ENCODE data around the gene HNRNPDL. TPM values are rescaled to one million over a fixed set of nuclear protein-coding genes. Genes with fewer than 3 reads are reported as not detected.

Gene HNRNPDL
- total and polyA plus RNA-seq, 2 experiments from 2014 or later, result 243 to 354 TPM

GRCh38 chr4:82373486-82373815 lies 56.8 kb downstream of the HNRNPDL start:
- H3K4me1 ChIP-seq (ENCODE audit: insufficient read depth), result peaks cover 30% of the 10 kb centered on the region
- no peak for DNase-seq (ENCODE audit: low spot score)
- no peaks in the 10 kb centered on the region for H3K27me3 ChIP-seq (ENCODE audit: insufficient read depth)
- H3K4me2 ChIP-seq, result peak overlapping the region; percentile 97
- peaks cover 25% of the 10 kb centered on the region for H3K27me3 Mint-ChIP-seq (ENCODE audit: insufficient read depth, low read depth, poor library complexity)
- peak overlapping the region; percentile 98 for H3K4me3 Mint-ChIP-seq
- peaks cover 13% of the 10 kb centered on the region; the same call in 2 of the 3 replicates for H3K9me3 Mint-ChIP-seq
- no peaks in the 10 kb centered on the region; the same call in 1 of the 2 replicates for H3F3A ChIP-seq (replicated peaks; ENCODE audit: low read depth)
- no peak for TF ChIP-seq CREB1 (CRISPR knock-in tag; IDR thresholded peaks at IDR 0.05; ENCODE audit: low read depth)
- TF ChIP-seq EZH2phosphoT487 (IDR thresholded peaks at IDR 0.05; ENCODE audit: unreplicated experiment), result no peak
- TF ChIP-seq EZH2 (IDR thresholded peaks at IDR 0.05; ENCODE audit: low read depth, unreplicated experiment), result no peak
- no peak for TF ChIP-seq JUNB (IDR thresholded peaks at IDR 0.05; ENCODE audit: unreplicated experiment)
- no peak for TF ChIP-seq ZNF114 (CRISPR knock-in tag; IDR thresholded peaks at IDR 0.05)
- no peak for TF ChIP-seq POLR2AphosphoS5 (IDR thresholded peaks at IDR 0.05; ENCODE audit: low read depth)
- no peak for TF ChIP-seq STAT1 (IDR thresholded peaks at IDR 0.05; ENCODE audit: unreplicated experiment)
- TF ChIP-seq, protein P1, sequence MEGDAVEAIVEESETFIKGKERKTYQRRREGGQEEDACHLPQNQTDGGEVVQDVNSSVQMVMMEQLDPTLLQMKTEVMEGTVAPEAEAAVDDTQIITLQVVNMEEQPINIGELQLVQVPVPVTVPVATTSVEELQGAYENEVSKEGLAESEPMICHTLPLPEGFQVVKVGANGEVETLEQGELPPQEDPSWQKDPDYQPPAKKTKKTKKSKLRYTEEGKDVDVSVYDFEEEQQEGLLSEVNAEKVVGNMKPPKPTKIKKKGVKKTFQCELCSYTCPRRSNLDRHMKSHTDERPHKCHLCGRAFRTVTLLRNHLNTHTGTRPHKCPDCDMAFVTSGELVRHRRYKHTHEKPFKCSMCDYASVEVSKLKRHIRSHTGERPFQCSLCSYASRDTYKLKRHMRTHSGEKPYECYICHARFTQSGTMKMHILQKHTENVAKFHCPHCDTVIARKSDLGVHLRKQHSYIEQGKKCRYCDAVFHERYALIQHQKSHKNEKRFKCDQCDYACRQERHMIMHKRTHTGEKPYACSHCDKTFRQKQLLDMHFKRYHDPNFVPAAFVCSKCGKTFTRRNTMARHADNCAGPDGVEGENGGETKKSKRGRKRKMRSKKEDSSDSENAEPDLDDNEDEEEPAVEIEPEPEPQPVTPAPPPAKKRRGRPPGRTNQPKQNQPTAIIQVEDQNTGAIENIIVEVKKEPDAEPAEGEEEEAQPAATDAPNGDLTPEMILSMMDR (conservative IDR thresholded peaks at IDR 0.05; ENCODE audit: low read depth in 2 of 2), result no peak
- TF ChIP-seq, protein P2, sequence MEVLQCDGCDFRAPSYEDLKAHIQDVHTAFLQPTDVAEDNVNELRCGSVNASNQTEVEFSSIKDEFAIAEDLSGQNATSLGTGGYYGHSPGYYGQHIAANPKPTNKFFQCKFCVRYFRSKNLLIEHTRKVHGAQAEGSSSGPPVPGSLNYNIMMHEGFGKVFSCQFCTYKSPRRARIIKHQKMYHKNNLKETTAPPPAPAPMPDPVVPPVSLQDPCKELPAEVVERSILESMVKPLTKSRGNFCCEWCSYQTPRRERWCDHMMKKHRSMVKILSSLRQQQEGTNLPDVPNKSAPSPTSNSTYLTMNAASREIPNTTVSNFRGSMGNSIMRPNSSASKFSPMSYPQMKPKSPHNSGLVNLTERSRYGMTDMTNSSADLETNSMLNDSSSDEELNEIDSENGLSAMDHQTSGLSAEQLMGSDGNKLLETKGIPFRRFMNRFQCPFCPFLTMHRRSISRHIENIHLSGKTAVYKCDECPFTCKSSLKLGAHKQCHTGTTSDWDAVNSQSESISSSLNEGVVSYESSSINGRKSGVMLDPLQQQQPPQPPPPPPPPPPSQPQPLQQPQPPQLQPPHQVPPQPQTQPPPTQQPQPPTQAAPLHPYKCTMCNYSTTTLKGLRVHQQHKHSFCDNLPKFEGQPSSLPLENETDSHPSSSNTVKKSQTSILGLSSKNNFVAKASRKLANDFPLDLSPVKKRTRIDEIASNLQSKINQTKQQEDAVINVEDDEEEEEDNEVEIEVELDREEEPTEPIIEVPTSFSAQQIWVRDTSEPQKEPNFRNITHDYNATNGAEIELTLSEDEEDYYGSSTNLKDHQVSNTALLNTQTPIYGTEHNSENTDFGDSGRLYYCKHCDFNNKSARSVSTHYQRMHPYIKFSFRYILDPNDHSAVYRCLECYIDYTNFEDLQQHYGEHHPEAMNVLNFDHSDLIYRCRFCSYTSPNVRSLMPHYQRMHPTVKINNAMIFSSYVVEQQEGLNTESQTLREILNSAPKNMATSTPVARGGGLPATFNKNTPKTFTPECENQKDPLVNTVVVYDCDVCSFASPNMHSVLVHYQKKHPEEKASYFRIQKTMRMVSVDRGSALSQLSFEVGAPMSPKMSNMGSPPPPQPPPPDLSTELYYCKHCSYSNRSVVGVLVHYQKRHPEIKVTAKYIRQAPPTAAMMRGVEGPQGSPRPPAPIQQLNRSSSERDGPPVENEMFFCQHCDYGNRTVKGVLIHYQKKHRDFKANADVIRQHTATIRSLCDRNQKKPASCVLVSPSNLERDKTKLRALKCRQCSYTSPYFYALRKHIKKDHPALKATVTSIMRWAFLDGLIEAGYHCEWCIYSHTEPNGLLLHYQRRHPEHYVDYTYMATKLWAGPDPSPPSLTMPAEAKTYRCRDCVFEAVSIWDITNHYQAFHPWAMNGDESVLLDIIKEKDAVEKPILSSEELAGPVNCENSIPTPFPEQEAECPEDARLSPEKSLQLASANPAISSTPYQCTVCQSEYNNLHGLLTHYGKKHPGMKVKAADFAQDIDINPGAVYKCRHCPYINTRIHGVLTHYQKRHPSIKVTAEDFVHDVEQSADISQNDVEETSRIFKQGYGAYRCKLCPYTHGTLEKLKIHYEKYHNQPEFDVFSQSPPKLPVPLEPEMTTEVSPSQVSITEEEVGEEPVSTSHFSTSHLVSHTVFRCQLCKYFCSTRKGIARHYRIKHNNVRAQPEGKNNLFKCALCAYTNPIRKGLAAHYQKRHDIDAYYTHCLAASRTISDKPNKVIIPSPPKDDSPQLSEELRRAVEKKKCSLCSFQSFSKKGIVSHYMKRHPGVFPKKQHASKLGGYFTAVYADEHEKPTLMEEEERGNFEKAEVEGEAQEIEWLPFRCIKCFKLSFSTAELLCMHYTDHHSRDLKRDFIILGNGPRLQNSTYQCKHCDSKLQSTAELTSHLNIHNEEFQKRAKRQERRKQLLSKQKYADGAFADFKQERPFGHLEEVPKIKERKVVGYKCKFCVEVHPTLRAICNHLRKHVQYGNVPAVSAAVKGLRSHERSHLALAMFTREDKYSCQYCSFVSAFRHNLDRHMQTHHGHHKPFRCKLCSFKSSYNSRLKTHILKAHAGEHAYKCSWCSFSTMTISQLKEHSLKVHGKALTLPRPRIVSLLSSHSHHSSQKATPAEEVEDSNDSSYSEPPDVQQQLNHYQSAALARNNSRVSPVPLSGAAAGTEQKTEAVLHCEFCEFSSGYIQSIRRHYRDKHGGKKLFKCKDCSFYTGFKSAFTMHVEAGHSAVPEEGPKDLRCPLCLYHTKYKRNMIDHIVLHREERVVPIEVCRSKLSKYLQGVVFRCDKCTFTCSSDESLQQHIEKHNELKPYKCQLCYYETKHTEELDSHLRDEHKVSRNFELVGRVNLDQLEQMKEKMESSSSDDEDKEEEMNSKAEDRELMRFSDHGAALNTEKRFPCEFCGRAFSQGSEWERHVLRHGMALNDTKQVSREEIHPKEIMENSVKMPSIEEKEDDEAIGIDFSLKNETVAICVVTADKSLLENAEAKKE (CRISPR knock-in tag; IDR thresholded peaks at IDR 0.05), result no peak
- peak overlapping the region; percentile 89 for H3K4me3 ChIP-seq
- H3K4me1 Mint-ChIP-seq, result peaks cover 33% of the 10 kb centered on the region
- H3K36me3 Mint-ChIP-seq (ENCODE audit: low read depth), result peaks cover 66% of the 10 kb centered on the region
- peaks cover 40% of the 10 kb centered on the region for H4K20me1 ChIP-seq (replicated peaks; ENCODE audit: insufficient read depth)
- peak overlapping the region; percentile 100 for H3K27ac Mint-ChIP-seq
- H3K27ac ChIP-seq (ENCODE audit: low read depth), result peak overlapping the region; percentile 97
- ATAC-seq, result peak; percentile 4
- H3K36me3 ChIP-seq (ENCODE audit: insufficient read depth), result peaks cover 21% of the 10 kb centered on the region; the same call in 1 of the 2 replicates
- H2AFZ ChIP-seq, result no peak overlapping the region; the same call in 1 of the 2 replicates
- no peaks in the 10 kb centered on the region for H3K9me2 ChIP-seq (ENCODE audit: insufficient read depth)
- peaks cover 77% of the 10 kb centered on the region for H3K79me2 ChIP-seq (replicated peaks; ENCODE audit: insufficient read depth)

Small RNA genes within 50 kb of the gene (small RNA-seq; reads per million reads assigned to genes)
- not detected for gene RF00150 (ENCODE audit: low replicate concordance)

Other genes starting within 250 kb of the HNRNPDL start
- gene HNRNPD, start 56.5 kb downstream of the HNRNPDL start, total RNA-seq (2014; rRNA removed; shearing (Covaris generic)), result 245 and 308 TPM in 2 replicates
- gene HNRNPD, start 56.5 kb downstream of the HNRNPDL start, polyA plus RNA-seq (2016; fragmentation: Nextera tagmentation; extraction: Ambion mirVana), result 768 and 785 TPM in 2 replicates
- 105 and 131 TPM in 2 replicates for gene ENOPH1, start 128 bp upstream of the HNRNPDL start, total RNA-seq (2014; rRNA removed; shearing (Covaris generic))
- gene ENOPH1, start 128 bp upstream of the HNRNPDL start, polyA plus RNA-seq (2016; fragmentation: Nextera tagmentation; extraction: Ambion mirVana), result 137 and 146 TPM in 2 replicates
- 1.9 and 4.0 TPM in 2 replicates for gene TMEM150C, start 131.5 kb upstream of the HNRNPDL start, total RNA-seq (2014; rRNA removed; shearing (Covaris generic))
- gene TMEM150C, start 131.5 kb upstream of the HNRNPDL start, polyA plus RNA-seq (2016; fragmentation: Nextera tagmentation; extraction: Ambion mirVana), result 1.5 and 1.7 TPM in 2 replicates

All from GM23338 (cell line).